GM12801 (cell line): Measurements from ENCODE around the gene CLCN7.

ENCODE experiments used
- CTCF ChIP-seq: IDR thresholded peaks from one replicate; pipeline ENCODE4 v1.5.1; 2011; ENCODE audit warnings: control low read depth; ENCODE audit not compliant: insufficient read length; ENCODE audit errors: extremely low read depth

Gene CLCN7

GRCh38 chr16:1401061-1401757 lies 73.6 kb downstream of the CLCN7 start:
- TF ChIP-seq CTCF = no peak

DNA sequence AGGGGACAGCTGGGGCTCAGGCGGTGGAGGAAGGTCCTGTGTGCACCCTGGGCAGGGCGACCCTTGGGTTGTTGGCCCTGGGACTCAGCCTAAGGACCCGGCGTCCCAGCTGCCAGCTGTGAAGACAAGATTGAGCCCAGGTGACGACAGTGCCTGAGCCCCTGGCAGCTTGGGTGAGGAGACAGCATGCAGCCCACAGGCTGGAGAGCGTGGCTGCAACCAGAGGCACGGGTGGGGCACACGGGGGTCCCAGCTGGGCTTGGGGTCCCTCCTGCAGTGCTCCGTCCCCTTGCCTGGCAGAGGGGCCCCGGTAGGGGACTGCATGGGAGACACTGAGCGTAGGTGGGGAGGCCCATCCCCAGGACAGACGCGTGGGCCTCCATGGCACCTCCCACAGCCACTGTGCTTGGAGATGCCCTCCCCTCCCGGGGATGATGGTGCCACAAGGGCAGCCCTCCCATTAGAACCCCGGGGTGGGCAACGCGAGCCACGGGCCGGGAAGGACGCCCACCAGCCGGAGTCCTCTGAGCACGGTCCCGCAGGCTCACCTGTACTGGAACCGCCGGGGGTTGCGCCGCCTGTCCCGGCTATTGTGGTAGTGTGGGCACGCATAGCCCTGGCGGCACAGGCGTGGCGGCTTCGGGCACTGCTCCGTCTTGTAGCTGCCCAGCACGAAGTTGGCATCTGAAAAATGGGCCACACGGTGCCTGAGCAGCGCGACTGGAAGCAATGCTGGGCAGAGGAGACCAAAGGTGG lies 75.8 kb downstream of the CLCN7 start:
- TF ChIP-seq CTCF = no peak

- TF ChIP-seq CTCF = no peak
Measured at GRCh38 chr16:1398351-1398750, 76.5 kb downstream of the CLCN7 start.

GRCh38 chr16:1397779-1398178 lies 77.0 kb downstream of the CLCN7 start:
- TF ChIP-seq CTCF = no peak

DNA sequence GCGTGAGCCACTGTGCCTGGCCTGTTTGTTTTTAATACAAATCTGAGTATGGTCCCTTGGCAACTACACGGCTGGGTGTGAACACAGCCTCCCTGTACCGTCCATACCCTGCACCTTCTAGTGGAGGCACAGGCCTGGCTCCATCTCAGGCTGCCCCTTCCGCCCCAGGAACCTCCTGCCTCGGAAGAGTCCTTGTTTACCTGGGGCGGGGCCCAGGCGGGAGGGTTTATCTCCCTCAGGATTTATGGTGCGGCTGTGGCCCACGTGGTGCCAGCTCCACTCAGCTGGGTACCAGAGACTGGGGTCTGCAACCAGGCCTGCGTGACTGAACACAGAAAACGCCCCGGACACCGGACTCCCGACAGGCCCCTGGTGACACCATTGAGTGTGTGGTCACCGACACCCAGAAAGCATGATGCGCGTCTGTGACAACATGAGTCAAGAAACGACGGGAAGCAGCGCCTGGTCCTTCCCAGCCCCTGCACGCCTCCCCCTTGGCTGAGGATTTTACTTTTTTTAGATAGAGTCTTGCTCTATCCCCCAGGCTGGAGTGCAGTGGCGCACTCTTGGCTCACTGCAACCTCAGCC lies 79.3 kb downstream of the CLCN7 start:
- no peak for TF ChIP-seq CTCF
